SIG-M5 treated with dmso at 0.1 percent for 504 hours (cell line): ENCODE measurements around the gene ATP6V1C2.

ENCODE experiments used
- DNase-seq: peaks from one replicate; lab custom pipeline; 2025; ENCODE audit not compliant: unreplicated experiment; lab: John Stamatoyannopoulos, UW

The ATP6V1C2 gene

DNA sequence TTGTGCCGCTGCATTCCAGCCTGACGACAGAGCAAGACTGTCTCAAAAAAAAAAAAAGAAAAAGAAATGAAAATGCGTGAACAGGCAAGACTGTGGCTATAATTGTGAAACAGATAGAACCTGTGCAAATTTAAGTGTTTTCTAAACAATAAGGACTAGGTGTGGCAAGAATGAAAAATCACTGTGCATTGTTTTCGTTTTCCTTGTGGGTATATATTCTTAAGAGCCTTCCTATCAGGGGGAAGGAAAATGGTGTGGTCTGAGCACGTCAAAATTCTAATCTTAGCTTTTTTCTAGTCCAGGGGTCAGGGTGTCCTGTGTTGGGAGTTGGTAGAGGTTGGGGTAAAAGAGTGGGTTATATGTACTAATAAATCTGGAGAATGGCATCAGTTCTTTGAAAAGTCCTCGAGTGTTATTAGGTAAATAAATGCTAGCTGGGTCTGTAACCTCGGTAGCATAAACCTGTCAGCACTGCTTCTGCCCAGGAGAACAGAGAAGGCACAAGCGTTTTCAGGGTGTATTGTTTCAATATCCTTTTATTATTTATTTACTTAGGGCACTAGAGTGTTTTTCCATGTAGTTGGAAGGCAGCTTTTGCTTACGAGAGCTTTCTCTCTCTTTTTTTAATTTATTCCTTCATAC is 11.6 kb downstream of the ATP6V1C2 start:
- no peak for DNase-seq

GRCh38 chr2:10733566-10733925 is 12.1 kb downstream of the ATP6V1C2 start:
- DNase-seq = no peak

DNA sequence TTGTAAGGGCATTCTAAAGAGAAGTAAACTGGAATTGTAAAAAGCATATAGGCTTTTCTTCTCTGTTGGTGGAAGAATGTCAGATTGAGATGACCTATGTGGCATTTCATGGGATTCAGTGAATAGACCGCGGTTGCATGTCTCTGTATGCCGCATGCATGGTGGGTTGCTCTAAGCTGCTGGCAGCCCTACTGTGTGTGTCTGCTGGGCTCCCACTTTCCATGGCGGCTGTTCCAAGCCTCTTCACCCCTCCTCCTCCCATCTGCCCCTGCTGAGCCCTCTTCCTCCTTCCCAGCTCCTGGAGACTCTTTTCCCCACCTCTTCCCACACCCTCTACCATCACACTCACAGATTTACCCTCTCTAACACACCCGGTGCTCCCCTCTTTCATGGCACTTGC is 12.6 kb downstream of the ATP6V1C2 start:
- no peak for DNase-seq

DNA sequence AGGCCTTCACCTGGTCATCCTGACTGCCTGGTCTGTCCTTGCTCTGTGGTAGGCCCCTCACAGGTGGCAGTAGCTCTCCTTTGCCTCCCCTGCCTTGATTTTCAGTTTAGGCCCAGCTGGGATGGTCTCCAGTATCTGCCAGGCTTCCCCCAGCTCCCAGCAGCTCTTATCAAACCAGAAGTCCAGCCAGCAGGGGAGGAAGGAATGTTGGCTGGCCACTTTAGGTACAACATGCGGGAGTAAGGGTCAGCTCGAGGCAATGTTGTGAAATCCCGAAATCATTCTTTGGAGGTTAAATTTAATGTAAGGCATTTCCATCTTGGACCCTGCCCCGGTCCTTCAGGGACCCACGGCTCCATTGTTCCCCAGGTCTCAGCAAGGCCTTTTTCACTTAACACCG is 16.8 kb downstream of the ATP6V1C2 start:
- no peak for DNase-seq

DNA sequence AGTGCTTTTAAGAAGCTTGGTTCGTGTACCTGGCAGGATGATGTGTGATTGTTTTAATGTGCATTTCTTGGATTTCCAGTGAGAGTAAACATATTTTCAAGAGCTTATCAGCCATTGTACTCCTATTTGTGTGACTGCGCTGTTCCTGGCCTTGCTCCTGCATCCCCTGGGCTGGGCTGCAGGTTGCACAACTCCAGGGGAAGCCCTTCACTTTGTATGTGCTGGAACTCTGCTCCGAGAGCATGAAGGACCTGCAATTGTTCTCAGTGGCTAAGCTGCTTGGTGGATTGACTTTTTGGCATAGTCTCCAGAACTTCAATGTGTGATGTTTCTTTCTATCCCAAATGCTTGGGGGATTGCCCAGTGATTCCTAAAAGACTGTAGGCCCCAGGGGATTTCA is 18.8 kb downstream of the ATP6V1C2 start:
- DNase-seq = no peak

- no peak for DNase-seq
Measured at GRCh38 chr2:10741139-10741538, 19.7 kb downstream of the ATP6V1C2 start.

- no peak for DNase-seq
Measured at GRCh38 chr2:10742666-10743065, 21.2 kb downstream of the ATP6V1C2 start.

GRCh38 chr2:10750610-10751009 is 29.2 kb downstream of the ATP6V1C2 start:
- peak; percentile 82 for DNase-seq

DNA sequence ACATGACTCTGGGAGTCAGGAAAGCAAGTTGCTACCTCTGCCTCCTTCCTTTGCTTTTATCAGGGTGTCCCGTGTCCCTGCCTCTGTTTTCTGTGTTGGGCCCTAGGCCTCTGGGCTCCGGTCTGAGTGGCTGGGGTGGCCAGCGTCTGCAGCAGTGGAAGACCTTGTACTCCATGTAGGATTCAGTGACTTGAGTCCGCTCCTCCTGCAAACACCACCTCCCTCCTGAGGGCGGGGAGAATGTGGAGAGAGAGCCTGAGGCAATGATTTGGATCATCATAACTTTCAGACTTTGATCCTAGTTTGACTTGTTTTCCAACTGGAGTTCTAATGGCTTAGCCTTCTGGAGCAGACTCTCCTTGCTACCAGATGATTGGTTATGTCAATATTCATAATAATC is 30.8 kb downstream of the ATP6V1C2 start:
- DNase-seq = peak; percentile 38

DNA sequence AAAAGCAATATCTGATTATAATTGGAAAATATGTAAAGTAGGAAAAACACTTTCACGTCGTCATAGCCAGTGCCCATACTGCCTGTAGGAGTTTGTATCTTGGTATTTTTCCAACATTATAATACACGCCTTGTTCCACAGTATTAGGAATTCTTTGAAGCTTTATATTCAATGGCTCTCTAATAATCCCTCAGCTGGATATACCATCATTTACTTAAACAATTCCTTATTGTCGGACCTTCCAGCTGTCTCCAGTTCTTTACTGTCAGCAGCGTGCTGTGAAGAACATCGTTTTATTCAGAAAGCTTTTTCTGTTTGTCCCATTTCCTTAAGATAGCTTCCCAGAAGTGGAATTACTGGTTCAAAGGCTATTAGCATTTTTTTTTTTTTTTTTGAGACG is 31.7 kb downstream of the ATP6V1C2 start:
- no peak for DNase-seq

DNA sequence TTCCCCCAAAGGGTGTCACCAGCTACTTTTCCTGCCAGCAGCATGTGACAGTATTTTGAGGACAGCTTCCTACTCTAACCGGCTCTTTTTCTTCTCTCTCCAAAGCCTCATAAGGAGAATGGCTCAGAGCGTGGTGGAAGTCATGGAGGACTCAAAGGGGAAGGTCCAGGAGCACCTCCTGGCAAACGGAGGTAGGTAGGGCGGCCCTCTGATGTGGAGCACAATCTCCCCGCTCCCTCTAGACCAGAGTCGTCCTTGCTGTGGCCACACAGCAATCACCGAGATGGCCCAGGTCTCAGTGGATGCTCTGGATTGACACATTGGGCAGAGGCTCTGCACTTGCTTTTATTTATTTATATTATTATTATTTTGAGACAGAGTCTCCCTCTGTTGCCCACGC is 32.4 kb downstream of the ATP6V1C2 start:
- no peak for DNase-seq

DNA sequence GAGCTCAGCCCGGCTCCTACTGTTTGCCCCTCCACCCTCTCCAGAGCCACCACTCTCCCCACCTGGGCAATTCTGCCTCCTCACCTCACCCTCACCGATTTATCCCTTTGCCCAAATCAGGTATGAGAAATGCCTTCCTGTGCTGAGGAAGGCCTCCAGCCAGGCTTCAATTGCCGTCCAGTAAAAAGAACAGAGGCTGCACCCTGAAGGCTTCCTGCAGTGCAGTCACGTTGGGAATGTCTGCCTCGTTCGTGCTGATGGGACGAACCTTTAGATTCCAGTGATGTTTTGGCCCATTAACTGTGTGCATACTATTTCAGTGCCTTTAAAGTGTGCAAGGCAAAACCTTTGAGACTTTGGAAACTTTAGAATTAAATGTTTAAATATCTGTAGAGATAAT is 34.2 kb downstream of the ATP6V1C2 start:
- no peak for DNase-seq

DNA sequence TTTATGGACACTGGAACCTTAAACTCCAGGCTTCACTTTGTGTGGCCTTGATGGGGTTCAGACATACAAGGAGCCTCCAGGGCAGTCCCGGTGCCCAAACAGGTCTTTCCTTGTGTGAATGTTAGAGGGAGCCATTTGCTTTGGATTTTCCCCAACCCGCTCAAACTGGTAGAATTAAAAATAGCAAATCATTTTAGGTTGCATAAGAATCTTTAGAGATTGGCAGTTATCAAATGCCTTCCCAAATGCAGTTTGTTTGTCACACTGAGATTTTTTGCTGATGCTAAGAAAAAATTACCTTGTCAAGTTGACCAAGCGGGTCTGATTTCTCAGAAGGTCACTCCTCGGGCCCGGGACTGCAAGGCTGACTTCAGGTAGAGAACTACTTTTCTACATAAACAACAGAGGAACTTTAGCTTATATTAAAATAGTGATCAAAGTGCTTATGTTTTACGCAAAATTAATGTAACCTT is 36.4 kb downstream of the ATP6V1C2 start:
- no peak for DNase-seq

DNA sequence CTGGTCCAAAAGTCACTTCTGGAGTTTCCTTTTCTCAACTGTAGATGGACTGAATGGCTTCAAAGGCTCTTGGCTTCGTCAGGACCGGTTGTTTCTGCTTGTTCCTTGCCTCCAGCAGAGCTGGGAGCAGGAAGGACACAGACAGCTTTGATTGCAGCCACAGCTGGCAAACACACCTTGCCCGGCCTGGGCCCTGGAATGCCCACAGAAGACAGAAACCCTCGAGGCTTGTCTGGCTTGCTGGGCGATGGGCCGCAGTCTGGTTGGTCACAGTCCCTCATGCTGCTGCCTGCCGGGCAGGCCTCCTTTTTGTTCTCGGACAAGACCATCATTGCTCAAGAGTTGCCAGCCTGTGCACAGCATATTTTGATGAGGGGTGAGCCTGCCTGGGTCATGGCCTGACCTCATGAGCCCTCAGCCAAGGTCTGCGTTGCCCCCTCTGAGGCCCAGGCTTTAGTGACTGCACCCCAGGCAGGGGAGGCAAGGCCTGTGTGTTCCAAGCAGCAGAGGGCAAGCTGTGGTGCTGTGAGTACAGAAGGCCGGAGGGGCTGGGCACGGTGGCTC is 37.8 kb downstream of the ATP6V1C2 start:
- DNase-seq = no peak

GRCh38 chr2:10760794-10761504 is 39.5 kb downstream of the ATP6V1C2 start:
- DNase-seq = no peak

- no peak for DNase-seq
Measured at GRCh38 chr2:10761591-10761990, 40.2 kb downstream of the ATP6V1C2 start.

GRCh38 chr2:10762651-10763460 is 41.4 kb downstream of the ATP6V1C2 start:
- DNase-seq = peak; percentile 30

- no peak for DNase-seq
Measured at GRCh38 chr2:10763461-10763800, 42.0 kb downstream of the ATP6V1C2 start.

GRCh38 chr2:10764096-10764785 is 42.8 kb downstream of the ATP6V1C2 start:
- DNase-seq = no peak

GRCh38 chr2:10764896-10765295 is 43.5 kb downstream of the ATP6V1C2 start:
- no peak for DNase-seq

GRCh38 chr2:10765461-10765860 is 44.0 kb downstream of the ATP6V1C2 start:
- DNase-seq = no peak
